ENCODE results near the gene IL20.

The IL20 gene

GRCh38 chr1:206915030-206915735 is 49.8 kb downstream of the IL20 start:
- H3K27me3 ChIP-seq (ENCODE audit: control insufficient read depth, insufficient read depth, low read length): no peaks in the 10 kb centered on the region
- no peak for TF ChIP-seq CTCF (IDR thresholded peaks at IDR 0.05)
- H3K4me3 ChIP-seq (ENCODE audit: low read depth, low read length): no peak overlapping the region
- no peaks in the 10 kb centered on the region for H3K4me1 ChIP-seq
- H3K36me3 ChIP-seq (ENCODE audit: control insufficient read depth, insufficient read depth, low read length): no peaks in the 10 kb centered on the region
- no peak overlapping the region for H3K27ac ChIP-seq
- no peak overlapping the region for H3K4me2 ChIP-seq (ENCODE audit: low read length)
- no peak overlapping the region for H2AFZ ChIP-seq
- H3K79me2 ChIP-seq: no peaks in the 10 kb centered on the region
- H3K9me3 ChIP-seq (ENCODE audit: control insufficient read depth, low read length): no peaks in the 10 kb centered on the region
- no peak overlapping the region for H3K9ac ChIP-seq

DNA sequence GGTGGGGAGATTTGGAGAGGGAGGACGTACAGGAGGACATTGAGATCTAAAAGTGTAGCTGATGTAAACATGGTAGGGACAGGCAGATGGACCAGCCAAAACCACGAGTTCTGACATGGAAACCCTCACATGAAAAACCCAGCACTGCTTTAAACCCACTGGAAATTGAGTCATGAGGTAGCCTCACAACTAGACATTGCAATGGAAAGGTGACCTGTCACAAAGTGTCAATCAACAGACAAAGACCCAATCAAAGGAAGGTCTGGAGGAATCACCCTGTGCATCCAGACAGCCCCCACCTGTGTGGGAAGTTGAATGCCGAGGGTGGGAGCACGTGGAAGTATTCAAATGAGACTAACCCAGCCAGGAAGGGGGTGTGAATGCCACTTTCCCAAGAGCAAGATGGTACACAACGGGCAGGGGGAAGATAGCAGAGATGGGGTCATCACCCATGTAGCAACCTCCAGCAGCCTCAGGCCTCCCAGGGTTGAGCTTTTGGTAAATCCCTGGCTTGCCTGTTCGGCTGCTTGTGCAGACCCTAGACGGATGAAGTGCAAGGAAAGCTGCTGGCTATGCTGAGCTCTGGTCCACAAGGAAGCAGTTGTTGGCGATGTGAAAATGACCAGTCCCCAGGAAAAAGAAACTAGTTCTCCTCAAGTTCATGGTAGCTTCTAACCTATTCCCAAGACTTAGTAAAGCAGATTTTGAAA is 50.7 kb downstream of the IL20 start:
- Histone ChIP-seq H3K4me1 (no peaks in the 10 kb centered on the region), H3K9me3 (ENCODE audit: control insufficient read depth, low read length) (no peaks in the 10 kb centered on the region), H2AFZ (no peak overlapping the region), H3K36me3 (ENCODE audit: control insufficient read depth, insufficient read depth, low read length) (no peaks in the 10 kb centered on the region), H3K9ac (no peak overlapping the region), H3K27ac (no peak overlapping the region), H3K79me2 (no peaks in the 10 kb centered on the region), H3K27me3 (ENCODE audit: control insufficient read depth, insufficient read depth, low read length) (no peaks in the 10 kb centered on the region), H3K4me2 (ENCODE audit: low read length) (no peak overlapping the region), H3K4me3 (ENCODE audit: low read depth, low read length) (no peak overlapping the region)
- no peak for TF ChIP-seq CTCF (IDR thresholded peaks at IDR 0.05)

GRCh38 chr1:206918076-206918475 is 52.7 kb downstream of the IL20 start:
- Histone ChIP-seq H3K36me3 (ENCODE audit: control insufficient read depth, insufficient read depth, low read length) (no peaks in the 10 kb centered on the region), H3K9ac (no peak overlapping the region), H3K27me3 (ENCODE audit: control insufficient read depth, insufficient read depth, low read length) (no peaks in the 10 kb centered on the region), H3K4me2 (ENCODE audit: low read length) (no peak overlapping the region), H2AFZ (no peak overlapping the region), H3K4me3 (ENCODE audit: low read depth, low read length) (no peak overlapping the region), H3K27ac (no peak overlapping the region), H3K4me1 (no peaks in the 10 kb centered on the region), H3K9me3 (ENCODE audit: control insufficient read depth, low read length) (no peaks in the 10 kb centered on the region), H3K79me2 (no peaks in the 10 kb centered on the region)
- TF ChIP-seq CTCF (IDR thresholded peaks at IDR 0.05): no peak
